DND-41 (cell line): ENCODE results near the gene KRT2.

ENCODE experiments used
- EZH2 ChIP-seq: IDR thresholded peaks from 3 replicates; pipeline ENCODE4 v1.6.1; 2012; ENCODE audit warnings: borderline replicate concordance, low read depth, mild to moderate bottlenecking, moderate library complexity, low read length, inconsistent platforms; ENCODE audit not compliant: severe bottlenecking
- TF ChIP-seq, protein P1 (sequence below): IDR thresholded peaks from 2 replicates; pipeline ENCODE4 v1.5.1; 2012; ENCODE audit warnings: borderline replicate concordance, low read length, moderate library complexity, mild to moderate bottlenecking; ENCODE audit not compliant: poor library complexity, severe bottlenecking; ENCODE audit errors: extremely low read depth

DNA sequence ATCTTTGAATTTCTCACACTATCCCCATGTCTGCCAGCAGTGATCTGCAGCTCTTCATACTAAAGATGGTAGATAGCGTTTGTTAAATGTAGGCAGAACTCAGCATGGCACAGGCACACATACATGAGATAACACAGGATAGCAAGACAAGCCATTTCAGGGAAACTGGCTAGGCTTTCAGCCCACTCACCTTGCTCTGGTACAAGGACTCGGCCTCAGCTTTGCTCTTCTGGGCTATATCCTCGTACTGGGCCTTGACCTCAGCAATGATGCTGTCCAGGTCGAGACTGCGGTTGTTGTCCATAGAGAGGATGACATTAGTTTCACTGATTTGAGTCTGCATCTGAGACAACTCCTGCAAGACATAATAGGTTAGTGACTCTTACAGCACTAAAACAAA lies 25.1 kb upstream of the KRT2 start:
- TF ChIP-seq, protein P1, sequence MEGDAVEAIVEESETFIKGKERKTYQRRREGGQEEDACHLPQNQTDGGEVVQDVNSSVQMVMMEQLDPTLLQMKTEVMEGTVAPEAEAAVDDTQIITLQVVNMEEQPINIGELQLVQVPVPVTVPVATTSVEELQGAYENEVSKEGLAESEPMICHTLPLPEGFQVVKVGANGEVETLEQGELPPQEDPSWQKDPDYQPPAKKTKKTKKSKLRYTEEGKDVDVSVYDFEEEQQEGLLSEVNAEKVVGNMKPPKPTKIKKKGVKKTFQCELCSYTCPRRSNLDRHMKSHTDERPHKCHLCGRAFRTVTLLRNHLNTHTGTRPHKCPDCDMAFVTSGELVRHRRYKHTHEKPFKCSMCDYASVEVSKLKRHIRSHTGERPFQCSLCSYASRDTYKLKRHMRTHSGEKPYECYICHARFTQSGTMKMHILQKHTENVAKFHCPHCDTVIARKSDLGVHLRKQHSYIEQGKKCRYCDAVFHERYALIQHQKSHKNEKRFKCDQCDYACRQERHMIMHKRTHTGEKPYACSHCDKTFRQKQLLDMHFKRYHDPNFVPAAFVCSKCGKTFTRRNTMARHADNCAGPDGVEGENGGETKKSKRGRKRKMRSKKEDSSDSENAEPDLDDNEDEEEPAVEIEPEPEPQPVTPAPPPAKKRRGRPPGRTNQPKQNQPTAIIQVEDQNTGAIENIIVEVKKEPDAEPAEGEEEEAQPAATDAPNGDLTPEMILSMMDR, result no peak
- no peak for TF ChIP-seq EZH2
